ENCODE measurements around the gene PLEKHA4. TPM values are rescaled to one million over a fixed set of nuclear protein-coding genes. Genes with fewer than 3 reads are reported as not detected.

Gene PLEKHA4
- total RNA-seq, 1 donor from 2014 or later: 6.2 TPM

DNA sequence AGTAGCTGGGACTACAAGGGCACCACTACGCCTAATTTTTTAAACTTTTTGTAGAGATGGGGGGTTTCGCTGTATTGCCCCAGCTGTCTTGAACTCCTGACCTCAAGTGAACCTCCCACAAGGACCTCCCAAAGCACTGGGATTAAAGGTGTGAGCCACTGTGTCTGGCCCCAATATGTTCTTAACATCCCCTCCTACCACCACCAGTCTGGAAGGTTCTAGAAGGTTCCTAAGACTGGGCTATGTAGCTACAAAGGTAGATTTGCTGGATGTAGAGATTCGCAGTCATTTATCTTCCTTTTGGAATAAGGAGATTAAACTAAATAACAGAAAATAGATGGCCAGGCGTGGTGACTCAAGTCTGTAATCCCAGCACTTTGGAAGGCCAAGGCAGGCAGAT, 37.5 kb downstream of the PLEKHA4 start:
- Histone ChIP-seq H3K4me1 (no peaks in the 10 kb centered on the region), H3K36me3 (no peaks in the 10 kb centered on the region), H3K4me2 (no peak overlapping the region), H3F3A (ENCODE audit: low read depth) (peaks cover 3% of the 10 kb centered on the region), H3K9me3 (ENCODE audit: low read depth) (no peaks in the 10 kb centered on the region), H3K27ac (no peak overlapping the region), H4K20me1 (ENCODE audit: low read depth) (no peaks in the 10 kb centered on the region), H3K79me2 (ENCODE audit: low read depth) (no peaks in the 10 kb centered on the region), H3K27me3 (no peaks in the 10 kb centered on the region), H3K9ac (no peak overlapping the region), H3K4me3 (no peak overlapping the region), H2AFZ (replicated peaks) (no peak overlapping the region)
- DNase-seq (ENCODE audit: low spot score): no peak
- Mint-ChIP-seq H3K4me3 (no peak overlapping the region), H3K9me3 (no peaks in the 10 kb centered on the region), H3K27ac (no peak overlapping the region), H3K36me3 (peaks cover 15% of the 10 kb centered on the region), H3K27me3 (ENCODE audit: insufficient read depth, low read depth) (peaks cover 2% of the 10 kb centered on the region), H3K4me1 (peaks cover 9% of the 10 kb centered on the region)
- TF ChIP-seq, protein P1, sequence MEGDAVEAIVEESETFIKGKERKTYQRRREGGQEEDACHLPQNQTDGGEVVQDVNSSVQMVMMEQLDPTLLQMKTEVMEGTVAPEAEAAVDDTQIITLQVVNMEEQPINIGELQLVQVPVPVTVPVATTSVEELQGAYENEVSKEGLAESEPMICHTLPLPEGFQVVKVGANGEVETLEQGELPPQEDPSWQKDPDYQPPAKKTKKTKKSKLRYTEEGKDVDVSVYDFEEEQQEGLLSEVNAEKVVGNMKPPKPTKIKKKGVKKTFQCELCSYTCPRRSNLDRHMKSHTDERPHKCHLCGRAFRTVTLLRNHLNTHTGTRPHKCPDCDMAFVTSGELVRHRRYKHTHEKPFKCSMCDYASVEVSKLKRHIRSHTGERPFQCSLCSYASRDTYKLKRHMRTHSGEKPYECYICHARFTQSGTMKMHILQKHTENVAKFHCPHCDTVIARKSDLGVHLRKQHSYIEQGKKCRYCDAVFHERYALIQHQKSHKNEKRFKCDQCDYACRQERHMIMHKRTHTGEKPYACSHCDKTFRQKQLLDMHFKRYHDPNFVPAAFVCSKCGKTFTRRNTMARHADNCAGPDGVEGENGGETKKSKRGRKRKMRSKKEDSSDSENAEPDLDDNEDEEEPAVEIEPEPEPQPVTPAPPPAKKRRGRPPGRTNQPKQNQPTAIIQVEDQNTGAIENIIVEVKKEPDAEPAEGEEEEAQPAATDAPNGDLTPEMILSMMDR (IDR thresholded peaks at IDR 0.05): no peak
- TF ChIP-seq EZH2 (IDR thresholded peaks at IDR 0.05) (no peak), EZH2phosphoT487 (IDR thresholded peaks at IDR 0.05) (no peak)

GRCh38 chr19:48830088-48830487, 38.3 kb downstream of the PLEKHA4 start:
- Histone ChIP-seq H3K27me3 (no peaks in the 10 kb centered on the region), H2AFZ (replicated peaks) (no peak overlapping the region), H3K4me1 (no peaks in the 10 kb centered on the region), H3K9ac (no peak overlapping the region), H3F3A (ENCODE audit: low read depth) (no peaks in the 10 kb centered on the region), H3K36me3 (no peaks in the 10 kb centered on the region), H3K4me3 (no peak overlapping the region), H3K9me3 (ENCODE audit: low read depth) (no peaks in the 10 kb centered on the region), H3K4me2 (no peak overlapping the region), H3K27ac (no peak overlapping the region), H4K20me1 (ENCODE audit: low read depth) (no peaks in the 10 kb centered on the region), H3K79me2 (ENCODE audit: low read depth) (no peaks in the 10 kb centered on the region)
- TF ChIP-seq EZH2phosphoT487 (IDR thresholded peaks at IDR 0.05) (no peak), EZH2 (IDR thresholded peaks at IDR 0.05) (no peak)
- TF ChIP-seq, protein P1 (IDR thresholded peaks at IDR 0.05): no peak
- Mint-ChIP-seq H3K27me3 (ENCODE audit: insufficient read depth, low read depth) (peaks cover 2% of the 10 kb centered on the region), H3K27ac (peak overlapping the region; percentile 63), H3K9me3 (no peaks in the 10 kb centered on the region), H3K36me3 (peaks cover 17% of the 10 kb centered on the region), H3K4me1 (peaks cover 5% of the 10 kb centered on the region), H3K4me3 (no peak overlapping the region)
- DNase-seq (ENCODE audit: low spot score): no peak

DNA sequence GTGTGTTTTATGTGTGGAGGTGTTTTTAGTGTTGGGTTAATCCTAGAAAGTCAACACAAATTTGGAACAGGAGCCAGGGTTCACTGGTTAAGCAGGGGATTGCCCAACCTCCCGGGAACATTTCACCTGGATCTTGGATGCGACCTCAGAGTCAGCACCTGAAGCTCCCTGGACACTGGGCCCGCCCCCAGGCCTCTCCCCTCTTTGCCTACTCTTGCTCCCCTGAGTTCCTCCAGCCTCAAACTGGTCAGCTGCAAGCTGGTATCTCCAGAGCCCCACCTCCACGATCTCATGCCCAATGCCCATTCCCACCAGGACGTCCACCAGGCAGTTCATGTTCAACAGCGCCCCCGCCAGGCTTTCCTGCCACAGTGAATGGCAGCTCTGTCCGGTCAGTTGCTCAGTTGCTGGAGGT, 41.8 kb downstream of the PLEKHA4 start:
- H3K27me3 Mint-ChIP-seq (ENCODE audit: insufficient read depth, low read depth): peaks cover 2% of the 10 kb centered on the region
- peak; percentile 30 for DNase-seq (ENCODE audit: low spot score)
- Histone ChIP-seq H3K9me3 (ENCODE audit: low read depth) (no peaks in the 10 kb centered on the region), H3K4me3 (no peak overlapping the region), H3K36me3 (no peaks in the 10 kb centered on the region), H3K27me3 (no peaks in the 10 kb centered on the region), H3K79me2 (ENCODE audit: low read depth) (no peaks in the 10 kb centered on the region), H3K4me1 (no peaks in the 10 kb centered on the region), H3K4me2 (no peak overlapping the region), H3K27ac (no peak overlapping the region), H4K20me1 (ENCODE audit: low read depth) (no peaks in the 10 kb centered on the region), H3F3A (ENCODE audit: low read depth) (no peaks in the 10 kb centered on the region), H3K9ac (no peak overlapping the region), H2AFZ (replicated peaks) (no peak overlapping the region)
- no peaks in the 10 kb centered on the region for H3K4me1 Mint-ChIP-seq
- no peak overlapping the region for H3K27ac Mint-ChIP-seq
- TF ChIP-seq, protein P1 (IDR thresholded peaks at IDR 0.05): peak; percentile 39
- no peak for TF ChIP-seq EZH2 (IDR thresholded peaks at IDR 0.05)
- H3K9me3 Mint-ChIP-seq: no peaks in the 10 kb centered on the region
- H3K4me3 Mint-ChIP-seq: no peak overlapping the region
- peaks cover 5% of the 10 kb centered on the region for H3K36me3 Mint-ChIP-seq
